Type B pancreatic cell (in vitro differentiated cells): Measurements from ENCODE around the gene THSD4. TPM values are rescaled to one million over a fixed set of nuclear protein-coding genes. Genes with fewer than 3 reads are reported as not detected.

Experiments
- DNase-seq: peaks from one replicate; pipeline ENCODE4 v3.0.0; 2021; ENCODE audit warnings: mixed read lengths; ENCODE audit not compliant: unreplicated experiment; ENCODE audit errors: extremely low spot score
- H3K27ac Mint-ChIP-seq: 2 replicates; pipeline ENCODE4 v1.8.0; 2021; ENCODE audit warnings: mild to moderate bottlenecking, mixed read lengths
- H3K27me3 Mint-ChIP-seq: 2 replicates; pipeline ENCODE4 v1.8.0; 2021; ENCODE audit warnings: mixed read lengths
- H3K36me3 Mint-ChIP-seq: 2 replicates; pipeline ENCODE4 v1.8.0; 2021; ENCODE audit warnings: mixed read lengths
- H3K4me1 Mint-ChIP-seq: one replicate; pipeline ENCODE4 v1.8.0; 2021; ENCODE audit warnings: mixed read lengths; ENCODE audit not compliant: unreplicated experiment
- H3K4me3 Mint-ChIP-seq: 2 replicates; pipeline ENCODE4 v1.8.0; 2021; ENCODE audit warnings: mild to moderate bottlenecking, mixed read lengths
- H3K9me3 Mint-ChIP-seq: 2 replicates; pipeline ENCODE4 v1.8.0; 2021; ENCODE audit warnings: mixed read lengths
- CTCF ChIP-seq: fragments of 200-600 bp; sonication (generic); conservative IDR thresholded peaks from 2 replicates; pipeline ENCODE4 v1.5.0; 2021; ENCODE audit warnings: antibody characterized with exemption, mild to moderate bottlenecking
- total RNA-seq: library from RNA; stranded (reverse); gene quantifications from 2 replicates; pipeline ENCODE4 v1.2.1, GENCODE V29; 2021; ENCODE audit warnings: low replicate concordance

Gene THSD4
- total RNA-seq, 1 donor from 2014 or later = 43.3 TPM

GRCh38 chr15:71385026-71385425 lies 269.8 kb downstream of the THSD4 start:
- TF ChIP-seq CTCF = no peak
- no peak for DNase-seq
- Mint-ChIP-seq H3K9me3 (no peaks in the 10 kb centered on the region), H3K4me1 (peaks cover 40% of the 10 kb centered on the region), H3K27ac (no peak overlapping the region), H3K4me3 (peak overlapping the region; percentile 26), H3K36me3 (peaks cover 4% of the 10 kb centered on the region), H3K27me3 (peaks cover 9% of the 10 kb centered on the region)

- Mint-ChIP-seq H3K27me3 (peaks cover 9% of the 10 kb centered on the region), H3K4me3 (peak overlapping the region; percentile 26), H3K27ac (no peak overlapping the region), H3K4me1 (peaks cover 43% of the 10 kb centered on the region), H3K9me3 (no peaks in the 10 kb centered on the region), H3K36me3 (peaks cover 4% of the 10 kb centered on the region)
- no peak for TF ChIP-seq CTCF
- DNase-seq = no peak
Measured at GRCh38 chr15:71385457-71385856, 270.2 kb downstream of the THSD4 start.

GRCh38 chr15:71386005-71386404 lies 270.7 kb downstream of the THSD4 start:
- peaks cover 45% of the 10 kb centered on the region for H3K4me1 Mint-ChIP-seq
- no peak overlapping the region for H3K4me3 Mint-ChIP-seq

GRCh38 chr15:71386448-71387236 lies 271.4 kb downstream of the THSD4 start:
- peaks cover 4% of the 10 kb centered on the region for H3K36me3 Mint-ChIP-seq
- H3K4me1 Mint-ChIP-seq = peaks cover 48% of the 10 kb centered on the region
- H3K27me3 Mint-ChIP-seq = peaks cover 9% of the 10 kb centered on the region

More at GRCh38 chr15:71386005-71386404, 270.7 kb downstream of the THSD4 start:
- Mint-ChIP-seq H3K36me3 (peaks cover 4% of the 10 kb centered on the region), H3K27ac (no peak overlapping the region), H3K9me3 (no peaks in the 10 kb centered on the region), H3K27me3 (peaks cover 9% of the 10 kb centered on the region)
- no peak for TF ChIP-seq CTCF
- DNase-seq = no peak

GRCh38 chr15:71387810-71388209 lies 272.5 kb downstream of the THSD4 start:
- H3K27ac Mint-ChIP-seq = no peak overlapping the region
- peaks cover 56% of the 10 kb centered on the region for H3K4me1 Mint-ChIP-seq
- no peak for TF ChIP-seq CTCF
- peaks cover 9% of the 10 kb centered on the region for H3K27me3 Mint-ChIP-seq
- H3K4me3 Mint-ChIP-seq = peak overlapping the region; percentile 54
- no peaks in the 10 kb centered on the region for H3K9me3 Mint-ChIP-seq
- peaks cover 4% of the 10 kb centered on the region for H3K36me3 Mint-ChIP-seq
- DNase-seq = no peak

More at GRCh38 chr15:71386448-71387236, 271.4 kb downstream of the THSD4 start:
- Mint-ChIP-seq H3K9me3 (no peaks in the 10 kb centered on the region), H3K27ac (no peak overlapping the region), H3K4me3 (peak overlapping the region; percentile 30)
- no peak for DNase-seq
- TF ChIP-seq CTCF = peak; percentile 76
